Choroid plexus epithelial cell (primary cell): ENCODE data around the gene CCDC127.
"Not testable (repeated sequence)": the region's sequence is repeated elsewhere in the genome, so short reads cannot be mapped to it uniquely, and the experiment has no call there.

Experiments
- DNase-seq: peaks from one replicate; pipeline ENCODE4 v3.0.0-alpha.2; 2010; ENCODE audit warnings: low read depth
- H3K4me3 ChIP-seq: 2 replicates; pipeline ENCODE4 v1.5.1; 2011; ENCODE audit warnings: low read depth, mild to moderate bottlenecking, control low read depth, low read length, moderate library complexity
- CTCF ChIP-seq: conservative IDR thresholded peaks from 2 replicates; pipeline ENCODE4 v1.5.1; 2011; ENCODE audit warnings: low read depth, mild to moderate bottlenecking, control low read depth, inconsistent platforms, low read length, moderate library complexity

The CCDC127 gene

DNA sequence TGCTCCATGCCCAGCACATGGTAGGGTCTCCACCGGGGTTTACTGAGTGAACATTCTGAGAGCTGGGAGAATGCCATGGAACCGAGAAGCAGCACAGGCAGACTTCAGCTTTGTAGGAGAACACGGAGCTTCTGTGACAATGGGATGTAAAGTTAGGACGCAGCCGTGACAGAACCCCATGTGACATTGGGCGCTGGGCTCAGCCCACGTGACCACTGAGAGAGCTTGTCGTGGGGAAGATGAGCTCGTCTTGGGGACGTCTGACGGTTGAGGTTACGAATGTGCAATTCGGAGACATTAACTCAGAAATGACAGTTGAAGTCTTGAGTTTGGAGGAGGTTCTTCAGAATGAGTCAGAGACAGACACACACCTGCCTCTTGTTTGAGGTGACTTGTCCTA lies 13.7 kb upstream of the CCDC127 start:
- DNase-seq = no peak
- no peak overlapping the region for H3K4me3 ChIP-seq
- TF ChIP-seq CTCF = no peak

- DNase-seq = no peak
- TF ChIP-seq CTCF = no peak
- H3K4me3 ChIP-seq = no peak overlapping the region
Observed at GRCh38 chr5:230711-231110, 12.8 kb upstream of the CCDC127 start.

GRCh38 chr5:228886-229285 lies 10.9 kb upstream of the CCDC127 start:
- DNase-seq = no peak
- H3K4me3 ChIP-seq = no peak overlapping the region
- no peak for TF ChIP-seq CTCF

DNA sequence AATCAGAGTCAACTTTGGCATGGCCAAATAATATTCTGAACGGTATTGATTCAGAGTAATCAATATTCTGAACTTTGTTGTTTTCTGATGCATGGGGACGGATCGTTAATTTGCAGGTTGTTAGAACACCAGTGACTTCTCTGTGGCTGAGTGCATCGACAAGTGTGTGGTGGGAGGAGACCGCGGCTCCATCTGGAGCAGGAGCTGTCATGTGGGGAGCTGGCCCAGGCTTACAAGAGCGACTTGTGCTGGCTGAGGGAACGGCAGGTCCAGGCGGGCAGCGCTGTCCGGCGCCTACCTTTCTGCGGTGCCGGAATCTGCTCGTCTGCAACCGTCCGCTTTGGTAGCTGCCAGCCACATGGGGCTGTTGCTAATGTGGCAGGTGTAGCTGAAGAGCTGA lies 9.4 kb upstream of the CCDC127 start:
- not testable (repeated sequence) for DNase-seq, H3K4me3 ChIP-seq

DNA sequence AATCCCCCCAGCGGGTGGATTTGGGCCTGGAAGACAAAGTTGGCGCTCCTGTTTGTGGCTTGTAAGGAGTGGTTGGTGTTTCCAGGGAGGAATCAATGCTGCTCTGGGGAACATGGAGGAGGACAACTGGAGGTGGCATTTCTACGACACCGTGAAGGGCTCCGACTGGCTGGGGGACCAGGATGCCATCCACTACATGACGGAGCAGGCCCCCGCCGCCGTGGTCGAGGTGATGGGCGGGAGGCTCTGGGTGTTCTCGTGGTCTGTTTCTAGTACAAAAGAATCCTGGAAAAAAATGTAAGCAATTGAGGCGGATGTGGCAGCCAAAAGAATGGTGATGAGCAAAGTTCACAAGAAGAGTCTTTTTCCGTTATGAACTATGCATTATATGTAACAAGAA lies 7.4 kb upstream of the CCDC127 start:
- no peak overlapping the region for H3K4me3 ChIP-seq
- no peak for TF ChIP-seq CTCF
- no peak for DNase-seq

GRCh38 chr5:223791-224190 lies 5.8 kb upstream of the CCDC127 start:
- TF ChIP-seq CTCF = no peak
- no peak for DNase-seq
- no peak overlapping the region for H3K4me3 ChIP-seq

- not testable (repeated sequence) for H3K4me3 ChIP-seq
- DNase-seq = peak; percentile 37
Observed at GRCh38 chr5:222951-223715, 5.2 kb upstream of the CCDC127 start.

DNA sequence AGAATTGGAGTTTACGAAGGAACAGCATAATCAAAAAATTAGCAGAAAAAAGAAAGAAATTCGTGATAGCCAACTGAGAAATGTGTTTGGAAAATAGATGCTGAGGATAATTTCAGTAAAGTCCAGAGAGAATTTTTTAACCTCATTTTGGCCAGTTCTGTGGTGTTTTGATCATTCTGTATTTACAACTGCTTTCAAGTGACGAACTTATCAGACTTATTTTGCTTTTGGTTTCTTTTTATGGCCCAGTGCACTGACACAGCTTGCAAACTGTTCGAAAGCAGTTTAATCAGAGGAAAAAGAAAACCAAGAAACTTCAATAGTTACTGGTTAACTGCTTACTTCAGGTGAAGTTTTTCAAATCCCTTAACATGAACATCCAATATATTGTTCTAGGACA lies 2.0 kb upstream of the CCDC127 start:
- TF ChIP-seq CTCF = no peak
- no peak overlapping the region for H3K4me3 ChIP-seq
- DNase-seq = no peak
